Upper lobe of right lung (tissue), 1 donor: ENCODE measurements around the gene CALHM6. TPM values are rescaled to one million over a fixed set of nuclear protein-coding genes. Genes with fewer than 3 reads are reported as not detected.

Source experiments
- ATAC-seq: fragments of 200-7000 bp; cut with Tn5 transposase; one replicate; pipeline ENCODE4 v1.9.1; 2020; ENCODE audit warnings: mild to moderate bottlenecking, moderate library complexity
- DNase-seq: peaks from one replicate; pipeline ENCODE4 v3.0.0-alpha.2; 2020
- H3K27ac ChIP-seq: fragments of 200-600 bp; one replicate; pipeline ENCODE4 v1.8.0; 2022
- H3K27me3 ChIP-seq: fragments of 200-600 bp; one replicate; pipeline ENCODE4 v1.8.0; 2022; ENCODE audit warnings: mild to moderate bottlenecking
- H3K36me3 ChIP-seq: fragments of 200-600 bp; one replicate; pipeline ENCODE4 v1.8.0; 2022
- H3K4me1 ChIP-seq: fragments of 200-600 bp; one replicate; pipeline ENCODE4 v1.8.0; 2022
- H3K4me3 ChIP-seq: fragments of 200-600 bp; one replicate; pipeline ENCODE4 v1.8.0; 2022; ENCODE audit warnings: mild to moderate bottlenecking
- H3K9me3 ChIP-seq: fragments of 200-600 bp; one replicate; pipeline ENCODE4 v1.8.0; 2022
- intact Hi-C: fragments of 100-400 bp; cut with DNase I; formaldehyde crosslinking; loops from one replicate; pipeline ENCODE4 v1.11.0; 2022
- long read RNA-seq: library from polyadenylated mRNA; unstranded; transcript quantifications from one replicate; pipeline ENCODE4 v2.0.0, GENCODE V29; 2021
- total RNA-seq: library from RNA; stranded (reverse); fragmentation: NEBNext Ultra II Directional; extraction: Animal tissue kit (Norgen Biotek cat#: 25700); gene quantifications from one replicate; pipeline ENCODE4 v1.2.1, GENCODE V29; 2021
- TF ChIP-seq, protein P1 (sequence below): fragments of 200-600 bp; IDR thresholded peaks from one replicate; pipeline ENCODE4 v1.8.0; 2022; ENCODE audit warnings: antibody characterized with exemption
- donor health status: DM: no; HTN: yes; CAD: no; lungs with severe emphysema.

The CALHM6 gene
- 3.6 TPM for total RNA-seq
- long read RNA-seq, partial matches to known transcripts, result 2 of 2 reads
- long read RNA-seq, other reads (novel, unspliced or antisense), result 0 of 2 reads

DNA sequence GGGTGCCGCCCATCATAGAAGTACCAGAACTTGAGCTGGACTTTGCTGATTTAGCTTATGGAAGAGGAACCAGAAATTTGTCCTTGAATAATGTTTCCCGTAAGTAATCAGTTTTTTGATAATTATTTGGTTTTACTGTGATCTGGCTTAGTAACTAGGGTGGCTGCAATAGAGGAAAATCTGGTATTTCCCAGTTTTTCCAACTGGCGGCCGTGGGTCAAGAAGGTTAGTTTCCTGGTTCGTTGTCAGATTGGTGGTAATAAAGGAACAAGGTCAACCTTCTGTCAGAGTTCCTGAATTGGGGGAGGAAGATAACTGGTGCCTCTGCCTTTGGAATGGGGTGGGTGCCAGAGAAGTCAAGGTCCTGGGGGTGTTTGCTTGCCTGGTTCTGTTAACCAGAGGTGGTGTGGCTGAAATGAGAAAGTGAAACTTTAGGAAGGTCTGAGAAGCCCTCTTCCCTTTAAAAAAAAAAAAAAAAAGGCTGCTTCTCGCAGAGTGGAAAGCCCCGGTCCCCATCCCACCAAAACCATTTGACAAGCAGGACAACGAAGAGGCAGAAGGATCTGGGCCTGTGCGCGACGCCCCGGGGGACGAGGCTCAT is at the start of gene CALHM6:
CALHM6 (plus strand) TSS at position 45 of the 601 bp plus-strand sequence; CDS start at position 600, 555 bp downstream.
- Histone ChIP-seq H3K27me3 (peaks cover 7% of the 10 kb centered on the region), H3K27ac (no peak within 1 kb of the TSS), H3K4me1 (peaks cover 7% of the 10 kb centered on the region), H3K4me3 (peak within 1 kb of the TSS; percentile 47), H3K36me3 (no peaks in the 10 kb centered on the region), H3K9me3 (no peaks in the 10 kb centered on the region)
- DNase-seq (no peak), ATAC-seq (no peak)
- intact Hi-C loops, result no loop called here
- TF ChIP-seq, protein P1, sequence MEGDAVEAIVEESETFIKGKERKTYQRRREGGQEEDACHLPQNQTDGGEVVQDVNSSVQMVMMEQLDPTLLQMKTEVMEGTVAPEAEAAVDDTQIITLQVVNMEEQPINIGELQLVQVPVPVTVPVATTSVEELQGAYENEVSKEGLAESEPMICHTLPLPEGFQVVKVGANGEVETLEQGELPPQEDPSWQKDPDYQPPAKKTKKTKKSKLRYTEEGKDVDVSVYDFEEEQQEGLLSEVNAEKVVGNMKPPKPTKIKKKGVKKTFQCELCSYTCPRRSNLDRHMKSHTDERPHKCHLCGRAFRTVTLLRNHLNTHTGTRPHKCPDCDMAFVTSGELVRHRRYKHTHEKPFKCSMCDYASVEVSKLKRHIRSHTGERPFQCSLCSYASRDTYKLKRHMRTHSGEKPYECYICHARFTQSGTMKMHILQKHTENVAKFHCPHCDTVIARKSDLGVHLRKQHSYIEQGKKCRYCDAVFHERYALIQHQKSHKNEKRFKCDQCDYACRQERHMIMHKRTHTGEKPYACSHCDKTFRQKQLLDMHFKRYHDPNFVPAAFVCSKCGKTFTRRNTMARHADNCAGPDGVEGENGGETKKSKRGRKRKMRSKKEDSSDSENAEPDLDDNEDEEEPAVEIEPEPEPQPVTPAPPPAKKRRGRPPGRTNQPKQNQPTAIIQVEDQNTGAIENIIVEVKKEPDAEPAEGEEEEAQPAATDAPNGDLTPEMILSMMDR, result no peak

DNA sequence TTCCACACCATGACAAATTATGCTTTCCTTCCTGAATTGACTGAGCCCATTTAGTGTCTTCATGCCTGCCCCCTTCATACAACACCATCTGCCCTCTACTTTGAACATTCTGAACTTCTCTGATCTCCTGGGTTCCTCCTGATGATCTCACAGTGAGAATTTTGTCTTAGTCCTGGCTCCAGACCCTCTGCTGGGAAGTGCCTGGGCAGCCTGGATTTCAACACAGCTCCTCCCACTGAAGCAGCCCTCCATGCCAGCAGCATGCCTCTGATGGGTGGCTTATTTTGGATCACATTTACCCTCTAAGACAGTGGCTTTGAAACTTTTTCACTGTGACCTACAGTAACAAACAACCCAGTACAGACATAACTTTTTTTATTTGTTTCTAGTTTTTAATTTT is 48.9 kb upstream of the CALHM6 start:
- H3K36me3 ChIP-seq, result no peaks in the 10 kb centered on the region
- ATAC-seq, result peak; percentile 58
- intact Hi-C loops, result no loop called here
- H3K9me3 ChIP-seq, result no peaks in the 10 kb centered on the region
- no peak for DNase-seq
- no peaks in the 10 kb centered on the region for H3K27me3 ChIP-seq
- no peak overlapping the region for H3K4me3 ChIP-seq
- TF ChIP-seq, protein P1, result no peak
- peaks cover 20% of the 10 kb centered on the region for H3K4me1 ChIP-seq
- H3K27ac ChIP-seq, result no peak overlapping the region

DNA sequence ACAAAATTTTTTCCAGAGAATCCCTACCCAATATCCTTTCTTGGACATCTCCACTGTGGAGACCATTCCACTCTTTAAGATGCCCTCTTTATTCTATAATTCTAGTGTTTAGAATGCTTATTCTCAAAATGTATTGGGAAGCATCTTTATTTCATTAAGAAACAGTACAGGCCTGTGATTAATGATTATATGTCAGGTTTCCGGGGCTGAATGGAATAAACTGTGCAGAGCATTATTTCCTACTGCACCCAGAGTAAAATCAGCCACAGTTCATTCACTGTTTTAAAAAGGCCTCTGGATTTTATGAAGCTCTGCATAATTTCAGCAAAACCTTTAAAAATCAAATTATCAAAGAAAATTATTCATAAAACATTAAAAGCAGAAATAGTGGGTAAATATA is 47.8 kb upstream of the CALHM6 start:
- Histone ChIP-seq H3K4me1 (peaks cover 20% of the 10 kb centered on the region), H3K4me3 (no peak overlapping the region), H3K36me3 (no peaks in the 10 kb centered on the region), H3K9me3 (no peaks in the 10 kb centered on the region), H3K27ac (no peak overlapping the region), H3K27me3 (no peaks in the 10 kb centered on the region)
- TF ChIP-seq, protein P1, result no peak
- DNase-seq, result no peak
- intact Hi-C loops, result no loop called here
- no peak for ATAC-seq

DNA sequence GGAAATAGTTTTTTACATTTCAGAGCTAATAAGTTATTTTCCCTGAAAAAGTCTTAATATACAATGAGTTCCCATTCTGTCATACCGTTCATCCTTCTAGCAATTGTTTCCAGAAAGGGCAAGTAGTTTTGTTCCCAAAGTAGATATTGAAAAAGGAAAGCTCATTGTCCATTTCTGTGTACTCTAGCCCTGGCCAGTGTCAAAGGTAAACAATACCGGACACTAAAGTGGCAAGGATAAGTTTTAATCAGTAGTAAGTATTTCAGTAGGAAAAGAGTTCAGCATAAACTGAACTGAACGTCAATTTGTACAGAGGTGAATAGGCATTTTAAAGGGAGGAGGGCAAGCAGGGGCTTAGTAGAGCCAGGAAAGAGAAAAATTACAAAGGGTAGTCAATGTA is 43.5 kb upstream of the CALHM6 start:
- Histone ChIP-seq H3K9me3 (no peaks in the 10 kb centered on the region), H3K4me3 (no peak overlapping the region), H3K27ac (no peak overlapping the region), H3K27me3 (no peaks in the 10 kb centered on the region), H3K36me3 (no peaks in the 10 kb centered on the region), H3K4me1 (peaks cover under 1% of the 10 kb centered on the region)
- ATAC-seq (no peak), DNase-seq (no peak)
- intact Hi-C loops, result no loop called here
- TF ChIP-seq, protein P1, result no peak

DNA sequence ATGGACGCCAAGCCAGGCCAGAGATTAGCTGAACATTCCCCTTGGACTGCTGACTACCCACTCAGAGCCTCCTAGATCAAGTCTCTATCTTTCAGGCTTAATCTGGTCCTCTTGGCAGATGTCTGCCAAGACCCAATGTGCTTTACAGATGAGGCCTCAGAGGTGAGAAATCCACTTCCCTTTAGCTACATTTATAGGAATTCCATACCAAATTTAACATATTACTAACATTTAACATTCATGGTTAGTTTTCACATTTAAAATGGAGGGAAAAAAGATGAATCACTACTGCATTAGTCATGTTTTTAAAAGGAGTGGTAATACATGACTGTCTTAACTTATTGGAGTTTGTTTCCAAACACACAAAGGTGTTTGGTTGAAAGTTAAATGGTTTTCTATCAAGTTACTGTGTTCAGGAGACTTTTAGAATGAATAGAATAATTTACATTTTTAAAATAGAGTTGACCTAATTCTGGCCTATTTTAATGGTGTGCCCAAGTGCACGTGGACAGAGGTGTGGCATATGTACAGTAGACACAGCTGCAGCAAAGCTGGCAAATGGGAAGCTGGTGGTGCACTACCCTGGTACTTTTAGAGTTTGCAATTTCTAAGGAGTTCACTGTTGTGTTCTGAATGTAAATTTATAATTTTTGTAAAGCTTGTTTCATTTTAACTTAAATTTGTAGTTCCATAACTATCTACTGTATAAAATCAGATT is 41.9 kb upstream of the CALHM6 start:
- ATAC-seq (no peak), DNase-seq (no peak)
- H3K27me3 ChIP-seq, result no peaks in the 10 kb centered on the region
- H3K4me1 ChIP-seq, result no peaks in the 10 kb centered on the region
- TF ChIP-seq, protein P1, result no peak
- H3K9me3 ChIP-seq, result no peaks in the 10 kb centered on the region
- intact Hi-C loops, result no loop called here
- no peak overlapping the region for H3K27ac ChIP-seq
- no peak overlapping the region for H3K4me3 ChIP-seq
- no peaks in the 10 kb centered on the region for H3K36me3 ChIP-seq
